Posterior vena cava (tissue), 2 donors: Measurements from ENCODE around the gene FOXF2. TPM values are rescaled to one million over a fixed set of nuclear protein-coding genes. Genes with fewer than 3 reads are reported as not detected.

Experiments
- DNase-seq: peaks from one replicate; pipeline ENCODE4 v3.0.0-alpha.2; 2020; ENCODE audit warnings: low spot score
- intact Hi-C, 2 donors: fragments of 100-400 bp; cut with DNase I; formaldehyde crosslinking; loops; one replicate each; pipeline versions ENCODE4 v1.14.1 to v1.14.2; 2022 to 2023
- total RNA-seq, 2 donors: library from RNA; stranded (reverse); fragmentation: NEBNext Ultra II Directional; extraction: Animal tissue kit (Norgen Biotek cat#: 25700); gene quantifications; one replicate each; pipeline ENCODE4 v1.2.1, GENCODE V29; 2021
- donor health status: DM: yes; HTN: yes; CAD: no.
- donor health status: DM: yes; HTN: yes; CAD: no.

Gene FOXF2
- total RNA-seq, 2 donors from 2014 or later, result 0.71 to 1.2 TPM

DNA sequence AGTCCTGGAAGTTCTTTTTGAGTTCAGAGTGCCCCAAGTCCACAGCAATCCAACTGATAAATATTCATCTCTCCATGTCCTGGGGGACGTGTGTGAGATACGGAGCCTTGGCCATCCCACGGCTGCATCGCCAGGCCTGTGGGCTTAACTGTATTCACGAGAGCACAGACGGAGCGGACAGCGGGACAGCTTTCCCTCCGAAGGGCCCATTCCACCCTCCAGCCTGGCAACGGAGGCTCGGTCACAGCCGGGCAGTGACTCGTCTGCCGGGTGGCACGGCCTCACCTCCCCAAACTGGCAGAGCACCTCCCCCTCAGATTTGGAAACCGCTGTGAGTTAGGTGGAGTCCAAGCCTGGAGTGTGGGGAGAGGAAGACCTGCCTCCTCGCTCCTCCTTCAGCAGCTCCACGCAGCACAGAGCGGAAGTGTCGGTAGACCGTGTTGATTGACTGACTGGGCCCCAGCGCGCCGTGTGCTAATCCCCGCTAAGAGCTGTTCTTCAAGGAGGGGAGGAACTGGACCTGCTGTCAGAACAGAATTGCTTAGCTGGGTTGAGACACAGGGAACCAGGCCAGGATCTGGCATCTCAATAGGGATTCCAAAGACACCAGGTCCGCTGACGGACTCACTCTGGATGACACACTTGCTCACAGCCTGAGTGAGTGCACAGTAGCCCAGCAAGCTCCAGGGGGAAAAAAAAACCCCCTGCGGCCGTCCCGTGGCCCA lies 10.9 kb downstream of the FOXF2 start:
- intact Hi-C loops, result no loop called here
- DNase-seq, result peak; percentile 71

DNA sequence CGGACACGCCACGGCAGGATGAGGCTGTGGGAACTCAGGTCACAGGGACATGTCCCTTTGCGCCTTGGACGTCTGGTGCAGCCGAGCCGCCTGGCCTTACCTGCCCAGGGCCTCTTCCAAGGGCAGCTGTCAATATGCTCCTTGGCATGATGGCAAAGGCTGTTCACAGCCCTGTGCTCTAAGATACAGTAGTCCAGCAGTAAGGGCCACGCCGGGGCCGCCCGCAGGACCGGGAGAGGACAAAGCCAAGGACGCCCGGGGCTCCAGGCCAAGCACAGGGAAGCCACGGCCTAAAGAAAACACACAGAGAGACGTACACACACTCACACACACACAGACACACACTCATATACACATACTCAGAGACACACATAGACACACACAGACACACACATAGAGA lies 13.0 kb downstream of the FOXF2 start:
- intact Hi-C loops, result no loop called here
- DNase-seq, result peak; percentile 76

DNA sequence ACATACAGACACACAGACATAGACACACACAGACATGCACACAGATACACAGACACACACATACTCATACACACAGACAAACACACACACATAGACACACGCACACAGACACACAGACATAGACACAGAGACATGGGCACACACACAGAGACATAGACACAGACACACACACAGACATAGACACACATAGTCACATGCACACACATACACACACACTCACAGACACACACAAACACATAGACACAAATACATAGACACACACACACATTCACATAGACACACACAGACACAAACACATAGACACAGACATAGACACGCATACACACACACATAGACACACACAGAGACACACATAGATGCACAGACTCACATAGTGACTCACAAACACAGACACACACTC lies 13.5 kb downstream of the FOXF2 start:
- no peak for DNase-seq
- intact Hi-C loops, result no loop called here

DNA sequence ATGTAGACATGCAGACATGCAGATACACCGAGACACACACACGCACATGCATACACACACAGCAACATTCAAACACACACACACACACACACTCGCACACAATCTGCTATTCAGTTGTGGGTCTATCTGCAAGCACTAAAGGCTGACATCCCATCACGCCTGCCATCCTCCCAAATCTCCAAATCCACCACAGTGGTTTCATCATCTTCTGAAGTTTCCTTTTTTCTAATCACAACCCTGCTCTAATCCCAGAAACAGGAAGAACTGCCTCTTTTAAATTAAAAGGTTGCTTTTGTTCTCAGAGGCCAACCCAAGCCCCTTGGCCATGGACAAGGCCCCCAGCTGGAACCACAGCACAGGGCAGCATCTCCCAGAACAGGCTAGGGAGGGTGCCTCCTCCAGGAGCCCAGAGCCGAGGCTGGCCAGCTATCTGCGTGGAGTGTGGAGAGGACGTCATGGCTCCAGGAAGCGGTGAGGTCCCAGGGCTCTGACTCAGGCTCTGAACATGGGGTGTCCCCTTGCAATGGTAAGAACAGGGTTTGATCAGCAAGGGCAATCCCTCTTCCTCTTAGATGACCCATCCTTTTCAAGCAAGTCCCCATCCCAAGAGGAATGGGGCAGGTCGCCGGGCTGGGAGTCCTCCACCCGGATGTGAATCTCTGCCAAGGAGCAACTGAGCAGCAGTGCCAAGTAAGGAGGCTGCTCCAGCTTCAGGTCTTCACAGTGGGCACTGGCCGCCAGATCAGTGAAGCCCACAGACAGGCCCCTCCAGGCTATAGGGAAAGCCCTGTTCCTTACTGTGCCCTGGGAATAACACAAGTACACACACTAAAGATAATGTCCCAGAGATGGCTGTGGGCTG lies 14.7 kb downstream of the FOXF2 start:
- intact Hi-C loops, result no loop called here
- DNase-seq, result no peak

DNA sequence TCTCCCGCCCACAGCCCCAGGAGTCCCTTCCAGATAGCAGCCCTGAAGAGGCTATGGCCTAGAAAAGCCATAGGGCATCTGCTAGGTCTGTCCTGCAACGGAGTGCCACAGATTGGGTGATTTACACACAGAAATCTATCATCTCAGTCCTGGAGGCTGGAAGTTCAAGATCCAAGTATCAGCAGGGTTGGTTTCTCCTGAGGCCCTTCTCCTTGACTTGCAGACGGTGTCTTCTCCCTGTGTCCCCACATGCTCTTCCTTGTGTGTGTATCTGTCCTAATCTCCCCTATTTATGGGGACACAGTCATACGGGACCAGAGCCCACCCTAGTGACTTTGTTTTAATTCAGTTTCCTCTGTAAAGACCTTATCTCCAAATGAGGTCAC lies 15.3 kb downstream of the FOXF2 start:
- intact Hi-C loops, result no loop called here
- no peak for DNase-seq

DNA sequence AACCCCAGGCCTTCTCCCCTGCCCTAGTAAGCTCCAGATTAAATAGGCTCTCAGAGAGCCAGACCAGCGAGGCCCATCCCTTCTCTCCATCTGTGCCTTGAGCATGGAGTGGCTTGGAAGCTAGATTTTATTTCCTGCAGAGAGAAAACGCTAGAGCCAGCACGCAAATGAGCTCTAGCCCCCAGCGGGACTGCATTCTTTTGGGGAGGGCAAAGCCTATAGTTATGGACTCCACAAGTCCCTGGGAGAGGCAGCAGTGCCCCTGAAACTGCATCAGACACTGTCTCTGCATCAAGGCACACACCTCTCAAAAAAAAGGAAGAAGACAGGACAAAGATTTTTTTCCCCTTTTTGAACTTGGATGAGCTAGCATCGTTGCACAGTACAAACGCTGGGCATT lies 15.8 kb downstream of the FOXF2 start:
- no peak for DNase-seq
- intact Hi-C loops, result no loop called here

DNA sequence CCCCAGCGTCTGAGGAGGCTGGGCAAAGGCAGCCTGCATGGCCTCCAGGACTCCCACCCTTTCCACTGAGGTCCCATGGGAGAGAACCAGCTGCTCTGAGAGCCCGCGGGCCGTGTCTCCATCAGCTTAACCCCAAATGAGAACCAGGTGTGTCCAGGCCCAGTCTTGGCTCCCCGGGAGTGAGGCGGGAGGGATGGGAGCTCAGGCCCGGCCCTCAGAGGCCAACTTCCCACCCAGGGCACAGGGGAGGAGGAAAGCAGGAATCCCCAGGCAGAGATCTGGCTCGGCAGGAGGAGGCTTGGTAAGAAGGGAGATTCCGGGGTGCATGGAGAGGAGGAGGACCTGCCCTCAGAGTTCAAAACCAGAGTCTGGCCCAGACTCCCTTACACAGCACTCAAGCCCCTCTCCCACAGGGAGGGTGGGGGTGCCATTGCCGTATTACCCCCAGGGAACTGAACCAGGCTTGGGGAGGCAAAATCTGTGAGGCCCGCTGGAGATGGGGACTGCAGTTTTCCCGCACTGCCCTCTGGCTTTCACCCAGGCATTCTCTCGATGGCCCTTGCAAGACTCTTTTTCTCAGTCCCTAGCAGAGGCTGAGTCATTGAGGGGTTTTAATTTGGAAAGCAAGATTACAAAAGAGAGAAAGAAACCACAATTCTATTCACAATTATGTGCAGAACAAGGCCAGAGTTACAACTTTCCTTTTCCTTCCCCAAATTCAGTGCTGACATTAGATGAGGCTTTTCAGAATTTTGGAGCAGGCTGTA lies 17.1 kb downstream of the FOXF2 start:
- no peak for DNase-seq
- intact Hi-C loops, result no loop called here

DNA sequence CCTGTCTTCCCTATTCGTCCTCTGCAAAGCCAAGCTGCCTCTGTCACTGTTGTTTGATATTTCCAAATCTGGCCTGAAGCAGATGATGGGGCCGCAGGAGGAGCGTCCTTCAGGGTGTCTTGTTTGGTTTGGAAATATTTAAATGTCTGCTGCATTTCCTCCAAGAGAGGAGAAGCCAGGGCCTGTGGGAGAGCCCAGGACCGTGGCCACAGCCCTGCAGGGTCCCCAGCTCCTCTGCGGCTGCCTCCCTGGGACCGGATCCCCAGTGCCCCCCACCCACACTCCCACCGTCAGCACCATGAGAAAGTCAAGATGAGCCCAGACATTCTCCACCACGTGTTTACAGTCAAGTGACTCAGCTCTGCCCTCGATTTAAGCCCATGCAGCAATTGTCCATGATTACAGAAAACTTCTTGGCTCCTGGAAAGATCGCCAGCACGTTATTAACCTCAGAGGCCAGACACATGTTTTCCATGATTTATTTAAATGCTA lies 18.2 kb downstream of the FOXF2 start:
- DNase-seq, result no peak
- intact Hi-C loops, result no loop called here

DNA sequence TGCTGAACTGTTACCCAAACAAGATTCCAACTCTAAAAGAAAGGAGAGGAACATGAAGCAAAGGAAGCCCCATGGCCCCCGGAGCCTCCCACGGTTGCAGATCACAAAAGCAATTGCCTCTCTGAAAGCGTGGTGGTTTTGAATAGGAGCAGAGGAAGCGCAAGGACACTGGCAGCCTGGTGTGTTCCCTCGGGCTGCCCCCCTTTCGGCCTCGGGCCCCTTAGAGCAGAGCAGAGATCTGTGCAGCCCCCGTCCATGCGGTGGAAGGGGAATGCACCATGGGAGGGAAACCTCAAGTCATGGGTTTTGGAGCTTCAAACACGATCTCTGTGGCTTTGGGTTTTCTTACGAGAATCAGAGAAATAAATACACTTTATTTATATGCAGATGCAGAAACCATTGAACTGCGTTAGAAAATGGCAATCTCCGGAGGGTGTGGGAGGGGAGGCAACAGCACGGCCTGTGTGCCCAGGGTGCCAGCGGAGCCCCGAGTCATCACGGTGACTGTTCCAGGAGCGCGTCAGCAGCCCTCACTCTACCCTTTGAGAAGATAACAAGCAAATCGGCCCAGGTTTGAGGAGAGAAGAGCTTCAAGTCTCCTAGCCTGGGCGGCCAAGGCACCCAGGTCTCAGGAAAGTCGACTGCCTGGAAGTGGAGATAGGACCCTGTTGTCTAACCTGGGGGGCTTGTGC lies 20.5 kb downstream of the FOXF2 start:
- intact Hi-C loops, result no loop called here
- no peak for DNase-seq

DNA sequence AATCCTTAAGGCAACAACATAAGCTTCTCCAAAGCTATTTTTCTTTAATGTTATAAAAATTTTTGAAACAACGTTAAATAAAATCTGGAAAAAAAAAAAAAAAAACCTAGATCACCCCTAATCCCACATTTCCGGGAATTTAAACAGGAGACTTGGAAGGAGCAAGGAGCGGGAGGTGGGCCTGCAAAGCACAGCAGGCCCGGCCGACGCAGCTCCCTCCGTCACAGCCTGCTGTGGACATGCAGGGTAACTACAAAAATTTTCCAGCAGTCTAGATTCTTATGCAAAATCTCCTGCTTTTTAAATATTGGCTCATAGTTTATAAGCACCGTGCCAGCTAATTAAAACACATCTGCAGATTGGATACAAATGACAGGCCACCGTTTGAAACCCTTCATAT lies 23.5 kb downstream of the FOXF2 start:
- no peak for DNase-seq
- intact Hi-C loops, result no loop called here

DNA sequence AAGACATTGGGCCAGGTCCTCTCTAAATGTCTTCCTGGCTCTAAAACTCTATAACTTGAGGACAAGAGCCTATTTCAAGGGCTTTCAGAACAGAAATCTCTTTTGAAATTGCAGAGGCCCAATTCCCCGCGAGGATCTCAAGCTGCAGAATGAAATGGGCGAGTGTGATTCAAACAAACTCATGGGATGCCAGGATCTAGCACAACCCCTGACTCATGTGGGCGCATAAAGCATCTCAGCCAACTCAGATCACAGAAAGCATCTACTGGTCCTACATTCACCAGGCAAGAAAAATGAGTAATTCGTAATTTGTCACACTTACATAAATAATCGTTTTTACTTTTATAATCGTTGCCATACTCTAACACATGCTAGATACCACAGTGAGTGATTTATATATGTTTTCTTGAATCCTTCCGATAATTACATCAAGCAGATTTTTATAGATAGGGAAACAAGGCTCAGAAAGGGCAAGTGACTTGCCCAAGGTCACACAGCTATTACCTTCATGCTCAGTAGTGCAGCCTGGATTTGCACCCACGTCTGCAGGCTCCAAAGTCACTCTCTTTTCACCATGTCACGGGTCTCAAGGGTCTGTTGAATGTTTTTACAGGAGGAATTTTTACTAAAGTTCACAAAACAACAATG lies 26.2 kb downstream of the FOXF2 start:
- intact Hi-C loops, result no loop called here
- DNase-seq, result no peak

DNA sequence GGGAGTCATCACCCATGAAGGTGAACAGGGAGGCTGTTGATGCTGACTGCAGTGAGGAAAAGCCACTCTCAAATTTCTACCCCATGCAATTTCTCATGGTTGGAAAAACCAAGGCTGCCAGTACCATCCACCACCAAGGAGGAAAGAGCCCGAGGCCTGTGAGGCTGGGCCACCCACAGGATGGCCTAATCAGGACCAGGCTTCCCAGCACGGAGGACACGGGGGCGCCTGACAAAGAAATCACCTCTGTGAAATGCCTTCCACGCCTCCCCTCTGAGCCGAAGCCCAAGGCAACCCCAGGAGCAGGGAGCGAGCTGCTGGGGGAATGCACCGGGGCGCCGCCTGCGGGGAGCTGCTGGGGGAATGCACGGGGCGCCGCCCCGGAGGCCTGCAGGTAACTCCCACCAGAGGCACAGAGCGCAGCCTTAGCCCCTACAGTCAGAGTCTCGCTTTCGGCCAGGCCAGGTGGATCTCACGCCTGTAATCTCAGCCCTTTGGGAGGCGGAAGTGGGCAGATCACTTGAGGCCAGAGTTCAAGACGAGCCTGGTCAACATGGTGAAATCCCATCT lies 26.9 kb downstream of the FOXF2 start:
- intact Hi-C loops, result no loop called here
- DNase-seq, result no peak

DNA sequence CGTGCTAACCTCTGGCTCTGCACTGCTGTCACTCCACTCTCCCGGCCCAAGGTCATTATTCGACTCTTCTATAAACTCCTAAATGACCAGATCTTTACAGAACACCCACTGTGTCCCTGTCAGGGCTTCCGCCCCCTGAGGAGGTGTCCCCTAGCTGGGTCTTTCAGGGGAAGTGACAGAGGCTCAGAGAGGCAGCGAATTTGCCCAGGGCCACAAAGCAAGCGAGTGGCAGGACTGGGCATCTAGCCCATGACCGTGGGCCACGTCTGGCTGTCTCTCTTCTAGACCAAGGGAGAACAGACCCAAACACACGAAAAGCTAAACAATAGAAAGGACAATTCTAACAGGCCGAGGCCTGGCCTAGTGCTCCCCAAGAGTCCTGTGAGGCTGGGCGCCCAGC lies 27.4 kb downstream of the FOXF2 start:
- intact Hi-C loops, result no loop called here
- DNase-seq, result no peak

DNA sequence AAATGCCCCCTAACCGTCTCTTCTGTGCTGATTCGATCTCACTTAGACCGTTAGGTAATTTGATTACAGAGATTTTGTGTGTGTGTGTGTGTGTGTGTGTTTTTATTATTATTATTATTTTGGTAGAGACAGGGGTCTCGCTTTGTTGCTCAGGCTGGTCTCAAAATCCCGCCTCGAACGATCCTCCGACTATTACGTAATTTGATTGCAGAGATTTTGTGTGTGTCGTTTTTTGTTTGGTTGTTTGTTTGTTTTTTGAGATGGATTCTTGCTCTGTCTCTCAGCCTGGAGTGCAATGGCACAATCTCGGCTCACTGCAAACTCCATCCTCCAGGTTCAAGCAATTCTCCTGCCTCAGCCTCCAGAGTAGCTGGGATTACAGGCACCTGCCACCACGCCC lies 28.3 kb downstream of the FOXF2 start:
- intact Hi-C loops, result no loop called here
- DNase-seq, result no peak

DNA sequence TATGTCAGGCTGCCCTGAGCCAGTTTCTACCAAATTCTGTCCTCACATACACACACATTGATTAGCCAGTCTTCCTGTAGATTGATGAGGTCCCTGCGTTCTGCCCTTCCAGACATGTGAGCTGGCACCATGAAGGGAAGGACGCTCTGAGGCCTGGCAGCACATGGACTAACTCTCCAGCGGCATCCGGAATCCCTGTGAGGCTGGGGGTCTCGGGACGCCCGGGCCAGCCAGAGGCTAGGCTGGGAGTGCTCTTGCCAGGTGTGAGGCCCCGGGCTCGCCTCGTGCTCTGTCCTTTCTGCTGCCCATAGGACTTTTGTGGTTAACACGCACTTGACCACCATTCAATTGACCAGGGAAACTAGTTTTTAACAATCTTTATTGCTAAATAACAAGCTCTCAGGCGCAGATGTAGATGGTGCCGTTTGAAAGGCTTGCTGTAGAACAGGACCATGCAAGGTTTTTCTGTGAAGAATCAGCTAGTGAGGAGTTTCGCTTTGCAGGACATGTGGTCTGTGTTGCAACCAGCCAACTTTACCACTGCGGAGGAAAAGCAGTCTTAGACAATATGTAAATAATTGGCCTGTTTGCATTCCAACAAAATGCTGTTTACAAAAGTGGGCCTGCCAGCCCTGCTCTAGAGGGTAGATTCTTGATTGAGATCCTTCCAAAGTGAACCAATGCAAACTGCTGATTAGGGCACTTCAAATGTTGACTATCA lies 29.3 kb downstream of the FOXF2 start:
- intact Hi-C loops, result no loop called here
- DNase-seq, result no peak

DNA sequence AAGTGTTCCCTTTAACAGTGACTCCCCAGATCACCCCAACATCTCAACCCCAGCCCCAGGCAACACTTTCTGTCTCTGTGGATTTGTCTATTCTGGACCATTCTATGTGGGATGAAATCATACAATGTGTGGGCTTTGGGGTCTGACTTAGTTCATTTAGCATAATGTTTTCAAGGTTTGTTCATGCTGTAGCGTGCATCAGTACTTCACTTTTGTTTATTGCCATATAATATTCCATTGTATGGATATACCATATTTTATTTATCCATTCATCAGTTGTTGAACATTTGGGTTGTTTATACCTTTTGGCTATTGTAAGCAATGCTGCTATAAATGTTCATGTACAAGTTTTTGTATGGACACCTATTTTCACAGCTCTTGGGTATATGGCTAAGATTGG lies 31.0 kb downstream of the FOXF2 start:
- DNase-seq, result no peak
- intact Hi-C loops, result no loop called here

DNA sequence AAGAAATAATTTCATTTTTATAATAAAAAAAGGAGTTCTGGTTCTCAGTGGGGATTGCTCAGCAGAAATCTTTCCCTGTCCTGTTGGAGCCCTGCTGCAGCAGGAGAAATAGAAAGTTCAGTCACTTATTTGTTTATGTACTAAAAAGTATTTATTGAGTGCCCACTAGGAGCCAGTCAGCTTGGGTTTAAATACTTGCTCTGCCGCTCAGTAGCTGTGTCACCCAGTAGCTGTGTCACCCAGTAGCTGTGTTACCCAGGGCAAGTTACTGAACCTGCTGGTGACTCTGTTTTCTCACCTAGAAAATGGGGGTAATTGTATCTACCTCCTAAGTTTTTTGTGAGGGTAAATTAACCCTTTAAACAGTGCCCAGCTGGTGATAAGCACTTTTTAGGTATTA lies 32.9 kb downstream of the FOXF2 start:
- intact Hi-C loops, result no loop called here
- DNase-seq, result no peak

DNA sequence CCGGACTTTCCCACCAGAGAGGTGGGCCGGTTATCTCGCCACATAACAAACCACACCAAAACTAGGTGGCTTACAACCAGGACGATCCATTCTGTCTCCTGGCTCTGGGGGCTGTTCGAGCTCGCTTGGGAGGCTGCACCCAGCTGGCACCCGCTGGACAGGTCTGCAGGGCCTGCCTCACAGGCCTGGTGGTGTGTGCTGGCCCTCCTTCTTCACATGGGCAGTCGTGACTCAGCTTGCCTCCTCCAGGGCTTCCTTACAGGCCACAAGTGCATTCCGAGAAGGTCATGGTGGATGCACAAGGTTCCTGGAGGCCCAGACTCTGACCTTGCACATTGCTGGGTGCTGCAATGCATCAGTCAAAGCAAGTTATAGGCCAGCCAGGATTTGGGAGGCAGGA lies 34.2 kb downstream of the FOXF2 start:
- intact Hi-C loops, result no loop called here
- DNase-seq, result peak; percentile 59
